ENCODE results near the gene HNRNPF.
A peak's percentile ranks its signal among the peaks of the same experiment; 100 is the strongest.
"Not testable (repeated sequence)": the region's sequence is repeated elsewhere in the genome, so short reads cannot be mapped to it uniquely, and the experiment has no call there.

The HNRNPF gene

DNA sequence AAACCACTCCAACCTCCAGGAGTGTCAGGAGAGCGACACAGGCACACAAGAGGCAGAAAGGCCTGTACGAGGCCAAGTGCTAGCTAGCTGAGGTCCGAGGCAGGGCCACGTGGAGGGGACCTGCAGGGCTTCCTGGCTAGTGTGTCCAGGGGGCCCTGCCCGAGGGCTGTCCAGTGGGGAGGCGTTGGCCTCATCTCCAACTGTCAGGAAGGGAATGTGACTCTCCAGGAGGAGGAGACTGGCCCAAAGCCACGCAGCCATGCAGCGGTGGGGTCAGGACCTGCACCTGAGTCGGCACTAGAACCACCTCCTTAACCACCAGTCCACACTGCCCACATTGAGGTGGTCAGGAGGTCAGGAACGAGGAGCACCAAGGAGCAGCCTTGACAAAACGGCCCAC, 69.8 kb downstream of the HNRNPF start:
- Histone ChIP-seq H2AK5ac (ENCODE audit: low read depth, low read length) (peak overlapping the region; percentile 91), H3K27ac (replicated peaks; ENCODE audit: low read length) (no peak overlapping the region), H3K4ac (ENCODE audit: low read length) (no peak overlapping the region), H4K91ac (ENCODE audit: low read depth, low read length, poor library complexity) (no peak overlapping the region), H2AFZ (ENCODE audit: low read length) (no peak overlapping the region), H3K14ac (ENCODE audit: low read length) (peak overlapping the region; percentile 41), H3K27me3 (ENCODE audit: control insufficient read depth in 3 of 3, insufficient read depth in 3 of 3, low read depth in 1 of 3, low read length in 3 of 3) (peaks cover 0 to 20% (median 0%) of the 10 kb centered on the region in 3 experiments), H4K8ac (ENCODE audit: low read depth, low read length) (no peak overlapping the region), H2BK12ac (ENCODE audit: low read length) (no peak overlapping the region), H3K18ac (ENCODE audit: low read length) (peak overlapping the region; percentile 67), H3K9ac (ENCODE audit: low read depth, low read length, poor library complexity) (no peak overlapping the region), H3K36me3 (replicated peaks in 1 of 2; ENCODE audit: control insufficient read depth in 2 of 2, insufficient read depth in 2 of 2, low read length in 2 of 2) (no peaks in the 10 kb centered on the region), H3K23ac (ENCODE audit: low read depth, low read length, poor library complexity) (peak overlapping the region; percentile 52), H2BK15ac (ENCODE audit: low read length) (peak overlapping the region; percentile 13), H3K4me1 (ENCODE audit: control insufficient read depth in 2 of 2, insufficient read depth in 1 of 2, low read depth in 1 of 2, low read length in 2 of 2) (peaks cover 0 to 11% of the 10 kb centered on the region in 2 donors), H3K4me2 (ENCODE audit: insufficient read depth, low read length, poor library complexity, severe bottlenecking) (no peak overlapping the region), H2BK5ac (ENCODE audit: low read length) (peak overlapping the region; percentile 2), H3K79me1 (ENCODE audit: low read depth, low read length) (no peaks in the 10 kb centered on the region), H3K4me3 (ENCODE audit: low read length in 2 of 2) (no peak overlapping the region), H2BK120ac (ENCODE audit: low read depth, low read length) (no peak overlapping the region), H3K9me3 (replicated peaks in 1 of 2; ENCODE audit: control insufficient read depth in 2 of 2, insufficient read depth in 1 of 2, low read depth in 1 of 2, low read length in 2 of 2) (no peaks in the 10 kb centered on the region)
- no CpG with 5 or more reads among the region's 11 CpGs for WGBS, 2 donors (ENCODE audit: extremely low coverage in 2 of 2, insufficient read length in 2 of 2, insufficient replicate concordance in 1 of 2)
- DNase-seq (ENCODE audit: low spot score), result no peak

DNA sequence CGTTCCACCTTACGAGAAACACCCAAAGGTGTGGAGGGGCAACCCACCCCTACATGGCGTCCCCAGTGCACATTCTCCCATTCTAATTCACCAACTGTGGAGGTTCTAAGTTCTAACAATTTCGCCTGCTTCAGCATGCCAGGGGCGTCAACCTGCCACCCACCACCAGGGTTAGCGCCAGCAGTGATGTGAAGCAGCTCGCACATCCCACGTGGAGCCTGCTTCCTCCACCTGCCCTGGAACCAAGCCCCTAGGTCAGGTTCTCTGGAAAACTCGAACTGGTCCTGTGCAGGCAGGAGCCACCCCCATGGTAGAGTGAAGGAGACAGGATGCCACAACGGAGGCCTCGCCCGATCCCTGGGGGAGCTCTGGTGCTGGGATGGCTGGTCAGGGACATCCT, 70.9 kb downstream of the HNRNPF start:
- Histone ChIP-seq H3K36me3 (replicated peaks in 1 of 2; ENCODE audit: control insufficient read depth in 2 of 2, insufficient read depth in 2 of 2, low read length in 2 of 2) (no peaks in the 10 kb centered on the region), H3K18ac (ENCODE audit: low read length) (peak overlapping the region; percentile 94), H3K9ac (ENCODE audit: low read depth, low read length, poor library complexity) (no peak overlapping the region), H2AFZ (ENCODE audit: low read length) (no peak overlapping the region), H3K27ac (replicated peaks; ENCODE audit: low read length) (no peak overlapping the region), H3K4ac (ENCODE audit: low read length) (peak overlapping the region; percentile 78), H3K14ac (ENCODE audit: low read length) (no peak overlapping the region), H2BK5ac (ENCODE audit: low read length) (no peak overlapping the region), H3K79me1 (ENCODE audit: low read depth, low read length) (no peaks in the 10 kb centered on the region), H3K4me3 (ENCODE audit: low read length in 2 of 2) (no peak overlapping the region), H2BK15ac (ENCODE audit: low read length) (peak overlapping the region; percentile 71), H2BK120ac (ENCODE audit: low read depth, low read length) (no peak overlapping the region), H4K8ac (ENCODE audit: low read depth, low read length) (no peak overlapping the region), H4K91ac (ENCODE audit: low read depth, low read length, poor library complexity) (no peak overlapping the region), H3K4me2 (ENCODE audit: insufficient read depth, low read length, poor library complexity, severe bottlenecking) (no peak overlapping the region), H3K9me3 (replicated peaks in 1 of 2; ENCODE audit: control insufficient read depth in 2 of 2, insufficient read depth in 1 of 2, low read depth in 1 of 2, low read length in 2 of 2) (no peaks in the 10 kb centered on the region), H3K23ac (ENCODE audit: low read depth, low read length, poor library complexity) (peak overlapping the region; percentile 25), H2BK12ac (ENCODE audit: low read length) (peak overlapping the region; percentile 93), H2AK5ac (ENCODE audit: low read depth, low read length) (peak overlapping the region; percentile 79), H3K4me1 (ENCODE audit: control insufficient read depth in 2 of 2, insufficient read depth in 1 of 2, low read depth in 1 of 2, low read length in 2 of 2) (peaks cover 0 to 11% of the 10 kb centered on the region in 2 donors), H3K27me3 (ENCODE audit: control insufficient read depth in 3 of 3, insufficient read depth in 3 of 3, low read depth in 1 of 3, low read length in 3 of 3) (peaks cover 0 to 20% (median 0%) of the 10 kb centered on the region in 3 experiments)
- no peak for DNase-seq (ENCODE audit: low spot score)
- no CpG with 5 or more reads among the region's 12 CpGs for WGBS, 2 donors (ENCODE audit: extremely low coverage in 2 of 2, insufficient read length in 2 of 2, insufficient replicate concordance in 1 of 2)

DNA sequence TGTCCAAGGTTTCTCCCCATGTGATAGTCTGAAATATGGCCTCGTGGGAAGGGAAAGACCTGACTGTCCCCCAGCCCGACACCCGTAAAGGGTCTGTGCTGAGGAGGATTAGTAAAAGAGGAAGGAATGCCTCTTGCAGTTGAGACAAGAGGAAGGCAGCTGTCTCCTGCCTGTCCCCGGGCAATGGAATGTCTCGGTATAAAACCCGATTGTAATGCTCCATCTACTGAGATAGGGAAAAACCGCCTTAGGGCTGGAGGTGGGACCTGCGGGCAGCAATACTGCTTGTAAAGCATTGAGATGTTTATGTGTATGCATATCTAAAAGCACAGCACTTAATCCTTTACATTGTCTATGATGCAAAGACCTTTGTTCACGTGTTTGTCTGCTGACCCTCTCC, 71.5 kb downstream of the HNRNPF start:
- not testable (repeated sequence) for H3K23ac ChIP-seq (ENCODE audit: low read depth, low read length, poor library complexity)

DNA sequence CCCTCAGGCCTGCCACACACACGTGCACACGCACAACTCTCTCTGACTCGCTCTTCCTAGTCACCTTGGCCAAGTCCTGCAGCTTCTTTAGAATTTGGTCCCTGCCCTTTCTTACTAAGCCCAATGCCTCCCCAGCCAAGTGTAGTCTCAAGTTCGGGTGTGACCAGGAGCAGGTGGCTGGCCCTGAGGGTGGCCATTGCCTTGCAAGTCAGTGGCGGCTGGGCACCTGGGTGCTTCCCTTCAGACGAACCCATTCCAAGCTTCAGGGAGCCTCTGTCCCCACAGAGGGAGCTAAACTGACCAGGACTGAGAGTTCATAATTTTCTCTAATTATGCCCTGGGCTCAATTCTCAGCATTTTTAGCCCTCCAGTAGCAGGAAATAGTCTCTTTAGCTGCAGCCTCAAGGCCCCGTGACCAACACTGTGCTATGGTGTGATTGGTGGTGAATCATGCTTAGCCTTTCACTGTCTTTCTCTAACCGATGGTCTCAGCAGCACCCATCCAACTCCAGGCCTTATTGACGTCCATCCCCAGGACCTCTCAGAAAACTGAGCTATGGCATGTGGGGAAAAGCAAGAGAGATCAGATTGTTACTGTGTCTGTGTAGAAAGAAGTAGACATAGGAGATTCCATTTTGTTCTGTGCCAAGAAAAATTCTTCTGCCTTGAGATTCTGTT, 72.2 kb downstream of the HNRNPF start:
- H2BK5ac ChIP-seq (ENCODE audit: low read length), result no peak overlapping the region
- WGBS, 2 donors (ENCODE audit: extremely low coverage in 2 of 2, insufficient read length in 2 of 2, insufficient replicate concordance in 1 of 2), result no CpG with 5 or more reads among the region's 9 CpGs
- no peaks in the 10 kb centered on the region for H3K79me1 ChIP-seq (ENCODE audit: low read depth, low read length)
- H3K4ac ChIP-seq (ENCODE audit: low read length), result no peak overlapping the region
- H4K8ac ChIP-seq (ENCODE audit: low read depth, low read length), result no peak overlapping the region
- no peak overlapping the region for H2BK120ac ChIP-seq (ENCODE audit: low read depth, low read length)
- H2AFZ ChIP-seq (ENCODE audit: low read length), result no peak overlapping the region
- DNase-seq (ENCODE audit: low spot score), result no peak
- no peak overlapping the region for H3K14ac ChIP-seq (ENCODE audit: low read length)
- no peak overlapping the region for H3K27ac ChIP-seq (replicated peaks; ENCODE audit: low read length)
- H3K9me3 ChIP-seq (replicated peaks in 1 of 2; ENCODE audit: control insufficient read depth in 2 of 2, insufficient read depth in 1 of 2, low read depth in 1 of 2, low read length in 2 of 2), result no peaks in the 10 kb centered on the region
- H3K36me3 ChIP-seq (replicated peaks in 1 of 2; ENCODE audit: control insufficient read depth in 2 of 2, insufficient read depth in 2 of 2, low read length in 2 of 2), result no peaks in the 10 kb centered on the region
- peak overlapping the region; percentile 1 for H2AK5ac ChIP-seq (ENCODE audit: low read depth, low read length)
- no peak overlapping the region for H2BK12ac ChIP-seq (ENCODE audit: low read length)
- H3K18ac ChIP-seq (ENCODE audit: low read length), result peak overlapping the region; percentile 6
- H2BK15ac ChIP-seq (ENCODE audit: low read length), result peak overlapping the region; percentile 92
- H3K27me3 ChIP-seq (ENCODE audit: control insufficient read depth in 3 of 3, insufficient read depth in 3 of 3, low read depth in 1 of 3, low read length in 3 of 3), result peaks cover 0 to 20% (median 0%) of the 10 kb centered on the region in 3 experiments
- H3K9ac ChIP-seq (ENCODE audit: low read depth, low read length, poor library complexity), result no peak overlapping the region
- peaks cover 0 to 11% of the 10 kb centered on the region in 2 donors for H3K4me1 ChIP-seq (ENCODE audit: control insufficient read depth in 2 of 2, insufficient read depth in 1 of 2, low read depth in 1 of 2, low read length in 2 of 2)
- H3K23ac ChIP-seq (ENCODE audit: low read depth, low read length, poor library complexity), result no peak overlapping the region
- no peak overlapping the region for H3K4me3 ChIP-seq (ENCODE audit: low read length in 2 of 2)
- H4K91ac ChIP-seq (ENCODE audit: low read depth, low read length, poor library complexity), result no peak overlapping the region
- H3K4me2 ChIP-seq (ENCODE audit: insufficient read depth, low read length, poor library complexity, severe bottlenecking), result no peak overlapping the region

More for the DNA sequence above, 71.5 kb downstream of the HNRNPF start:
- not testable (repeated sequence) for DNase-seq (ENCODE audit: low spot score); H3K4me3 ChIP-seq (ENCODE audit: low read length in 2 of 2); H3K14ac ChIP-seq (ENCODE audit: low read length); H2AK5ac ChIP-seq (ENCODE audit: low read depth, low read length); H3K36me3 ChIP-seq (replicated peaks in 1 of 2; ENCODE audit: control insufficient read depth in 2 of 2, insufficient read depth in 2 of 2, low read length in 2 of 2); H3K79me1 ChIP-seq (ENCODE audit: low read depth, low read length); H2BK5ac ChIP-seq (ENCODE audit: low read length); H3K4ac ChIP-seq (ENCODE audit: low read length); H3K18ac ChIP-seq (ENCODE audit: low read length); H2BK15ac ChIP-seq (ENCODE audit: low read length); H4K8ac ChIP-seq (ENCODE audit: low read depth, low read length); H2BK12ac ChIP-seq (ENCODE audit: low read length); H2AFZ ChIP-seq (ENCODE audit: low read length); H3K27ac ChIP-seq (replicated peaks; ENCODE audit: low read length); H2BK120ac ChIP-seq (ENCODE audit: low read depth, low read length); H4K91ac ChIP-seq (ENCODE audit: low read depth, low read length, poor library complexity); H3K4me2 ChIP-seq (ENCODE audit: insufficient read depth, low read length, poor library complexity, severe bottlenecking); H3K9ac ChIP-seq (ENCODE audit: low read depth, low read length, poor library complexity); H3K9me3 ChIP-seq (replicated peaks in 1 of 2; ENCODE audit: control insufficient read depth in 2 of 2, insufficient read depth in 1 of 2, low read depth in 1 of 2, low read length in 2 of 2)
- Histone ChIP-seq H3K27me3 (ENCODE audit: control insufficient read depth in 3 of 3, insufficient read depth in 3 of 3, low read depth in 1 of 3, low read length in 3 of 3) (peaks cover 0 to 20% (median 0%) of the 10 kb centered on the region in 3 experiments), H3K4me1 (ENCODE audit: control insufficient read depth in 2 of 2, insufficient read depth in 1 of 2, low read depth in 1 of 2, low read length in 2 of 2) (peaks cover 0 to 11% of the 10 kb centered on the region in 2 donors)
- no CpG with 5 or more reads among the region's 9 CpGs for WGBS, 2 donors (ENCODE audit: extremely low coverage in 2 of 2, insufficient read length in 2 of 2, insufficient replicate concordance in 1 of 2)
